ENCODE measurements around the gene COL1A2.

Gene COL1A2

DNA sequence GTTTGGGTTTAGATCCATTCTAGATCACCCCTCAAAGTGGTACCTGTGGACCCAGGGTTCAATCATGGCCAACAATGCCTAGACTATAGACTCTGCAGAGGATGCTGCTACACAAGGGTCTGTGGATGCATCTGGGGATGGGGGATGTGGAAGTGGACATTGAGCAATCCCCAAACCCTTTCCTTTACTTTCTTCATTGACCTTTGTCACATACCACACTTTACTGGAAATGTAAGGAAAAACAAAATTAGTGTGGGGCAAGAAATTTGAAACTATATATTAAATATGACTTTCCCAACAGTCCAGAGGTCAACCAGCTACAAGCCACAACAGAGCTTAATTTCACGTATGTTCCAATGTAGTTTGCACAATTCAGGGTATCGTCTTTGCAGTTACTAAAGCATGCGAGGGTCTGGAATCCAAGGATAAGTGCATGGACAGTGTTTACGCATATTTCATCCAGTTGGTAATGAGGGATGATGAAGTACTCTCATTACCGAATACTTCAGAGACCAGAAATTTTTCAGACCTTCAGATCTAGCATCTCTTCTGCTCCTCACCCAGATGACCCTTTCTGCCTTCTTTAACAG is 81.7 kb downstream of the COL1A2 start:
- WGBS, 2 donors (ENCODE audit: extremely low coverage in 2 of 2, insufficient read length in 2 of 2, insufficient replicate concordance in 1 of 2): no CpG with 5 or more reads among the region's 5 CpGs
- Histone ChIP-seq H3K4ac (ENCODE audit: low read length) (no peak overlapping the region), H3K36me3 (replicated peaks in 1 of 2; ENCODE audit: control insufficient read depth in 2 of 2, insufficient read depth in 2 of 2, low read length in 2 of 2) (no peaks in the 10 kb centered on the region), H3K18ac (ENCODE audit: low read length) (no peak overlapping the region), H3K27ac (replicated peaks; ENCODE audit: low read length) (no peak overlapping the region), H2BK120ac (ENCODE audit: low read depth, low read length) (no peak overlapping the region), H2BK12ac (ENCODE audit: low read length) (no peak overlapping the region), H3K14ac (ENCODE audit: low read length) (no peak overlapping the region), H3K9me3 (replicated peaks in 1 of 2; ENCODE audit: control insufficient read depth in 2 of 2, insufficient read depth in 1 of 2, low read depth in 1 of 2, low read length in 2 of 2) (peaks cover 0 to 5% of the 10 kb centered on the region in 2 donors), H2AFZ (ENCODE audit: low read length) (no peak overlapping the region), H3K79me1 (ENCODE audit: low read depth, low read length) (no peaks in the 10 kb centered on the region), H3K27me3 (ENCODE audit: control insufficient read depth in 3 of 3, insufficient read depth in 3 of 3, low read depth in 1 of 3, low read length in 3 of 3) (no peaks in the 10 kb centered on the region), H4K91ac (ENCODE audit: low read depth, low read length, poor library complexity) (no peak overlapping the region), H2AK5ac (ENCODE audit: low read depth, low read length) (no peak overlapping the region), H2BK5ac (ENCODE audit: low read length) (no peak overlapping the region), H2BK15ac (ENCODE audit: low read length) (no peak overlapping the region), H4K8ac (ENCODE audit: low read depth, low read length) (no peak overlapping the region), H3K4me3 (ENCODE audit: low read length in 2 of 2) (no peak overlapping the region), H3K23ac (ENCODE audit: low read depth, low read length, poor library complexity) (no peak overlapping the region), H3K4me2 (ENCODE audit: insufficient read depth, low read length, poor library complexity, severe bottlenecking) (no peak overlapping the region), H3K9ac (ENCODE audit: low read depth, low read length, poor library complexity) (no peak overlapping the region), H3K4me1 (ENCODE audit: control insufficient read depth in 2 of 2, insufficient read depth in 1 of 2, low read depth in 1 of 2, low read length in 2 of 2) (no peaks in the 10 kb centered on the region)
- DNase-seq (ENCODE audit: low spot score): no peak

DNA sequence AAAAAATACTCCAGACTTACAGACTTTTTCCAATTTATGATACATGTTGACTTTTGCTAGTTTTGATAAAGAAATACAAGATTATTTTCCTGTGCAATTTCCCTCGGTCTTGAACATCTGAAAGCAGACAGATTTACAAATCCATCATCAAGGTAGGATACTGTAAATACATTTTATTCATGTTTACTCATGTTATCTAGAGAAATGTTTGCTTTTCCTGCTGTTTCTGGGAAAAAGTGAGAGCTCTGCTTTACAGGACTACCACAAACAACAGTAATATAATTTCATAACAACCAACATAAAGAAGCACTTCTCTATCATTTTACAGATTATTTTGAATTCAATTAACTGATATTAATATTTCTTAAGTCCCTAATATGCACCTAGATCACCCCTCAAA is 83.2 kb downstream of the COL1A2 start:
- no peak overlapping the region for H4K91ac ChIP-seq (ENCODE audit: low read depth, low read length, poor library complexity)
- no peak overlapping the region for H2AFZ ChIP-seq (ENCODE audit: low read length)
- no peak overlapping the region for H2BK120ac ChIP-seq (ENCODE audit: low read depth, low read length)
- H3K14ac ChIP-seq (ENCODE audit: low read length): no peak overlapping the region
- H2AK5ac ChIP-seq (ENCODE audit: low read depth, low read length): no peak overlapping the region
- H3K79me1 ChIP-seq (ENCODE audit: low read depth, low read length): no peaks in the 10 kb centered on the region
- no peak overlapping the region for H2BK15ac ChIP-seq (ENCODE audit: low read length)
- no peak overlapping the region for H3K23ac ChIP-seq (ENCODE audit: low read depth, low read length, poor library complexity)
- H3K18ac ChIP-seq (ENCODE audit: low read length): no peak overlapping the region
- H2BK5ac ChIP-seq (ENCODE audit: low read length): no peak overlapping the region
- no peak overlapping the region for H4K8ac ChIP-seq (ENCODE audit: low read depth, low read length)
- H3K4me3 ChIP-seq (ENCODE audit: low read length in 2 of 2): no peak overlapping the region
- H3K4me2 ChIP-seq (ENCODE audit: insufficient read depth, low read length, poor library complexity, severe bottlenecking): no peak overlapping the region
- no peaks in the 10 kb centered on the region for H3K36me3 ChIP-seq (replicated peaks in 1 of 2; ENCODE audit: control insufficient read depth in 2 of 2, insufficient read depth in 2 of 2, low read length in 2 of 2)
- no peaks in the 10 kb centered on the region for H3K27me3 ChIP-seq (ENCODE audit: control insufficient read depth in 3 of 3, insufficient read depth in 3 of 3, low read depth in 1 of 3, low read length in 3 of 3)
- no peaks in the 10 kb centered on the region for H3K4me1 ChIP-seq (ENCODE audit: control insufficient read depth in 2 of 2, insufficient read depth in 1 of 2, low read depth in 1 of 2, low read length in 2 of 2)
- no peak overlapping the region for H3K27ac ChIP-seq (replicated peaks; ENCODE audit: low read length)
- no CpG with 5 or more reads among the region's 1 CpG for WGBS, 2 donors (ENCODE audit: extremely low coverage in 2 of 2, insufficient read length in 2 of 2, insufficient replicate concordance in 1 of 2)
- no peak overlapping the region for H3K9ac ChIP-seq (ENCODE audit: low read depth, low read length, poor library complexity)
- no peak overlapping the region for H3K4ac ChIP-seq (ENCODE audit: low read length)
- no peak overlapping the region for H2BK12ac ChIP-seq (ENCODE audit: low read length)
- H3K9me3 ChIP-seq (replicated peaks in 1 of 2; ENCODE audit: control insufficient read depth in 2 of 2, insufficient read depth in 1 of 2, low read depth in 1 of 2, low read length in 2 of 2): no peaks in the 10 kb centered on the region
- no peak for DNase-seq (ENCODE audit: low spot score)

DNA sequence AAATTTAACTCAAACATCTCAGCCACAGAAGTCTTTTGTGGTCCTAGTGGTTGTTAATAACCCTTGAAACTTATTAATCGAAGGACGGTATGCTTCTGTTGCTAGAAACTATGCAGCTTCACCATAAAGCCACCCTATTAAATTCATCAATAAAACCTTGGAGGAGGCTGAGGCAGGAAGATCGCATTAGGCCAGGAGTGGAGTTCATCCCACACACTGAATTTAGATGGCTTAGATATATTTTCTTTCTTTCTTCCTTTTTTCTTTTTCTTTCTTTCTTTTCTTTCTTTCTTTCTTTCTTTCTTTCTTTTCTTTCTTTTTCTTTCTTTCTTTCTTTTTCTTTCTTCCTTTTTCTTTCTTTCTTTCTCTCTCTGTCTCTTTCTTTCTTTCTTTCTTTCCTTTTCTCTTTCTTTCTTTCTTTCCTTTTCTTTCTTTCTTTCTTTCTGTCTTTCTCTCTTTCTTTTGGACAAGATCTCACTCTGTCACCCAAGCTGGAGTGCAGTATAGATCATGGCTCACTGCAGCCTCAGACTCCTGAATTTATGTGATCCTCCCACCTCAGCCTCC is 84.0 kb downstream of the COL1A2 start:
- no peak overlapping the region for H3K23ac ChIP-seq (ENCODE audit: low read depth, low read length, poor library complexity)
- H2AK5ac ChIP-seq (ENCODE audit: low read depth, low read length): no peak overlapping the region
- H3K14ac ChIP-seq (ENCODE audit: low read length): no peak overlapping the region
- H3K36me3 ChIP-seq (replicated peaks in 1 of 2; ENCODE audit: control insufficient read depth in 2 of 2, insufficient read depth in 2 of 2, low read length in 2 of 2): no peaks in the 10 kb centered on the region
- H3K18ac ChIP-seq (ENCODE audit: low read length): no peak overlapping the region
- WGBS, 2 donors (ENCODE audit: extremely low coverage in 2 of 2, insufficient read length in 2 of 2, insufficient replicate concordance in 1 of 2): no CpG with 5 or more reads among the region's 3 CpGs
- no peak overlapping the region for H2BK120ac ChIP-seq (ENCODE audit: low read depth, low read length)
- no peak overlapping the region for H4K91ac ChIP-seq (ENCODE audit: low read depth, low read length, poor library complexity)
- H2BK15ac ChIP-seq (ENCODE audit: low read length): no peak overlapping the region
- no peaks in the 10 kb centered on the region for H3K4me1 ChIP-seq (ENCODE audit: control insufficient read depth in 2 of 2, insufficient read depth in 1 of 2, low read depth in 1 of 2, low read length in 2 of 2)
- no peak overlapping the region for H2BK12ac ChIP-seq (ENCODE audit: low read length)
- no peak overlapping the region for H3K4me3 ChIP-seq (ENCODE audit: low read length in 2 of 2)
- H3K79me1 ChIP-seq (ENCODE audit: low read depth, low read length): no peaks in the 10 kb centered on the region
- no peak overlapping the region for H2BK5ac ChIP-seq (ENCODE audit: low read length)
- no peak overlapping the region for H3K27ac ChIP-seq (replicated peaks; ENCODE audit: low read length)
- no peaks in the 10 kb centered on the region for H3K27me3 ChIP-seq (ENCODE audit: control insufficient read depth in 3 of 3, insufficient read depth in 3 of 3, low read depth in 1 of 3, low read length in 3 of 3)
- H3K9me3 ChIP-seq (replicated peaks in 1 of 2; ENCODE audit: control insufficient read depth in 2 of 2, insufficient read depth in 1 of 2, low read depth in 1 of 2, low read length in 2 of 2): no peaks in the 10 kb centered on the region
- no peak overlapping the region for H3K4me2 ChIP-seq (ENCODE audit: insufficient read depth, low read length, poor library complexity, severe bottlenecking)
- H2AFZ ChIP-seq (ENCODE audit: low read length): no peak overlapping the region
- DNase-seq (ENCODE audit: low spot score): no peak
- no peak overlapping the region for H4K8ac ChIP-seq (ENCODE audit: low read depth, low read length)
- H3K4ac ChIP-seq (ENCODE audit: low read length): no peak overlapping the region
- no peak overlapping the region for H3K9ac ChIP-seq (ENCODE audit: low read depth, low read length, poor library complexity)

Measured in neuronal stem cell (in vitro differentiated cells).